SU-DHL-6 (cell line): ENCODE results near the gene PARD6G.

Source experiments
- H2AFZ ChIP-seq: fragments of 200-600 bp; sonication (generic); 2 replicates; pipeline ENCODE4 v1.6.1; 2014; ENCODE audit warnings: low read depth, mild to moderate bottlenecking, moderate library complexity, mixed read lengths, antibody characterized with exemption, low read length; ENCODE audit not compliant: severe bottlenecking
- H3F3A ChIP-seq: fragments of 200-600 bp; shearing (Covaris generic); 2 replicates; pipeline ENCODE4 v1.6.0; 2016; ENCODE audit warnings: antibody characterized with exemption, mild to moderate bottlenecking; ENCODE audit not compliant: insufficient read depth
- H3K27ac ChIP-seq: fragments of 200-600 bp; sonication (generic); 2 replicates; pipeline ENCODE4 v1.5.1; 2016; ENCODE audit warnings: low read depth, mild to moderate bottlenecking, low read length, moderate library complexity, mixed read lengths
- H3K27me3 ChIP-seq: fragments of 200-600 bp; sonication (generic), shearing (Covaris generic); 2 replicates; pipeline ENCODE4 v1.6.0; 2014; ENCODE audit warnings: mild to moderate bottlenecking, low read length
- H3K36me3 ChIP-seq: fragments of 200-600 bp; sonication (generic); 2 replicates; pipeline ENCODE4 v1.6.1; 2014; ENCODE audit warnings: mild to moderate bottlenecking, low read length, mixed read lengths
- H3K4me2 ChIP-seq: fragments of 300-600, 200-600 bp; shearing (Covaris generic), sonication (generic); 2 replicates; pipeline ENCODE4 v1.6.0; 2014; ENCODE audit warnings: low read length, low read depth, mild to moderate bottlenecking; ENCODE audit not compliant: poor library complexity, severe bottlenecking
- H3K4me3 ChIP-seq: fragments of 200-600 bp; sonication (generic); 2 replicates; pipeline ENCODE4 v1.5.1; 2014; ENCODE audit warnings: antibody characterized with exemption, low read length, mild to moderate bottlenecking, mixed read lengths; ENCODE audit not compliant: insufficient read depth, poor library complexity, severe bottlenecking
- H3K79me2 ChIP-seq: fragments of 200-600 bp; sonication (generic); 2 replicates; pipeline ENCODE4 v1.6.1; 2014; ENCODE audit warnings: mild to moderate bottlenecking, low read length, moderate library complexity; ENCODE audit not compliant: insufficient read depth
- H3K9ac ChIP-seq: fragments of 200-600 bp; sonication (generic); 2 replicates; pipeline ENCODE4 v1.7.0; 2014; ENCODE audit warnings: mild to moderate bottlenecking, low read length
- H3K9me2 ChIP-seq: fragments of 200-600 bp; sonication (generic); replicated peaks from 2 replicates; pipeline ENCODE4 v1.6.1; 2014; ENCODE audit warnings: low read length; ENCODE audit not compliant: insufficient read depth
- H3K9me3 ChIP-seq: fragments of 200-600 bp; sonication (generic); 2 replicates; pipeline ENCODE4 v1.6.1; 2014; ENCODE audit warnings: low read length, mixed read lengths; ENCODE audit not compliant: insufficient read depth
- H4K20me1 ChIP-seq: fragments of 200-600 bp; sonication (generic); 2 replicates; pipeline ENCODE4 v1.6.1; 2014; ENCODE audit warnings: low read depth, mild to moderate bottlenecking, antibody characterized with exemption, low read length, moderate library complexity, mixed read lengths
- EZH2phosphoT487 ChIP-seq: fragments of 200-600 bp; sonication (generic), shearing (Covaris generic); conservative IDR thresholded peaks from 2 replicates; pipeline ENCODE4 v1.6.1; 2018; ENCODE audit warnings: mild to moderate bottlenecking, antibody characterized with exemption, low read length, moderate library complexity, mixed read lengths
- TF ChIP-seq, protein P1 (sequence below): fragments of 200-600 bp; sonication (generic); IDR thresholded peaks from one replicate; pipeline ENCODE4 v1.5.1; 2017; ENCODE audit warnings: antibody characterized with exemption, mild to moderate bottlenecking, low read length, moderate library complexity; ENCODE audit not compliant: insufficient read depth, poor library complexity, severe bottlenecking

The PARD6G gene

DNA sequence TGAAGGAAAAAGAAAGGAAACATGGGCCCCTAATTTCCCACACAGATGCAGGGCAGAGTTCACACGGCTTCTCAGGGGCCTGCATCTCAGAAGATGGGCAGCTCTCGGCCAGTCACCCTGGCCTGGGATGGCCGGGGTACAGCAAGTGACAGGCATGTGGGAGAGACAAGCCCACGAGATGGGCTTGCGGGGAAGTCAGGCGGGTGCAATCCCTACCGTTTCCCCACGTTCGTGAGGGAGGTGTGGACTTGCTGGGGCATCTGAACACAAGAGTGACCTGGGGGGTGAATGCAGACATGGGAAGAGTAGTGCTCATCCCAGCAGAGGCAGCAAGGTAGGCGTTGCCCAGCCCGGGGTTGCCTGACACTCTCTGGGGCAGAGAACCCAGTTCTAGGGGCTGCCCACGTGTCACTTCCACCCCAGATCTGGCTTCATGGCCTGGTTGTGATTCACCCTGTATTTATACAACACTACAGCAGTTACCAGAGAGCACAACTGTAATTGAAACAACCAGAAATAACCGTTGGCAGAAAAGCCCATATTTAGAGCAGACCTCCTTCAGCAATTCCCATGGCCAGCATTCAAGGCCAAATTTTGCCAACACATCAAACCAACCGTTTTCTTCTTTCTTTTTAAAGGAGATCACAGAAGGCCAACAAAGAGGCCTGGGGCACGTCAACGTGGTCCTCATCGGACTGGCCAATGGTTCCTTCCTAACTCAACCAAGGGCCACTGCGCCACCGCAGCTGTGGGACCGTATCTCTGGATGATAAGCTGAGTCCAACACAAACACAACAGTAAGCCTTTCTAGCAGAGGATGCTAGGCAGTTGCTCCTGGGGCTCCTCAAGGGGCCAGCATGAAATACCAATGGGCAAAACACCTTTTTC, 58.4 kb downstream of the PARD6G start:
- Histone ChIP-seq H2AFZ (no peak overlapping the region), H3K27me3 (no peaks in the 10 kb centered on the region), H3K27ac (no peak overlapping the region), H3K9ac (no peak overlapping the region), H3K4me3 (no peak overlapping the region), H3K9me3 (no peaks in the 10 kb centered on the region), H3K9me2 (no peaks in the 10 kb centered on the region), H3K79me2 (no peaks in the 10 kb centered on the region), H3K4me2 (no peak overlapping the region), H3F3A (no peaks in the 10 kb centered on the region), H3K36me3 (no peaks in the 10 kb centered on the region), H4K20me1 (no peaks in the 10 kb centered on the region)
- no peak for TF ChIP-seq EZH2phosphoT487
- TF ChIP-seq, protein P1, sequence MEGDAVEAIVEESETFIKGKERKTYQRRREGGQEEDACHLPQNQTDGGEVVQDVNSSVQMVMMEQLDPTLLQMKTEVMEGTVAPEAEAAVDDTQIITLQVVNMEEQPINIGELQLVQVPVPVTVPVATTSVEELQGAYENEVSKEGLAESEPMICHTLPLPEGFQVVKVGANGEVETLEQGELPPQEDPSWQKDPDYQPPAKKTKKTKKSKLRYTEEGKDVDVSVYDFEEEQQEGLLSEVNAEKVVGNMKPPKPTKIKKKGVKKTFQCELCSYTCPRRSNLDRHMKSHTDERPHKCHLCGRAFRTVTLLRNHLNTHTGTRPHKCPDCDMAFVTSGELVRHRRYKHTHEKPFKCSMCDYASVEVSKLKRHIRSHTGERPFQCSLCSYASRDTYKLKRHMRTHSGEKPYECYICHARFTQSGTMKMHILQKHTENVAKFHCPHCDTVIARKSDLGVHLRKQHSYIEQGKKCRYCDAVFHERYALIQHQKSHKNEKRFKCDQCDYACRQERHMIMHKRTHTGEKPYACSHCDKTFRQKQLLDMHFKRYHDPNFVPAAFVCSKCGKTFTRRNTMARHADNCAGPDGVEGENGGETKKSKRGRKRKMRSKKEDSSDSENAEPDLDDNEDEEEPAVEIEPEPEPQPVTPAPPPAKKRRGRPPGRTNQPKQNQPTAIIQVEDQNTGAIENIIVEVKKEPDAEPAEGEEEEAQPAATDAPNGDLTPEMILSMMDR, result no peak

DNA sequence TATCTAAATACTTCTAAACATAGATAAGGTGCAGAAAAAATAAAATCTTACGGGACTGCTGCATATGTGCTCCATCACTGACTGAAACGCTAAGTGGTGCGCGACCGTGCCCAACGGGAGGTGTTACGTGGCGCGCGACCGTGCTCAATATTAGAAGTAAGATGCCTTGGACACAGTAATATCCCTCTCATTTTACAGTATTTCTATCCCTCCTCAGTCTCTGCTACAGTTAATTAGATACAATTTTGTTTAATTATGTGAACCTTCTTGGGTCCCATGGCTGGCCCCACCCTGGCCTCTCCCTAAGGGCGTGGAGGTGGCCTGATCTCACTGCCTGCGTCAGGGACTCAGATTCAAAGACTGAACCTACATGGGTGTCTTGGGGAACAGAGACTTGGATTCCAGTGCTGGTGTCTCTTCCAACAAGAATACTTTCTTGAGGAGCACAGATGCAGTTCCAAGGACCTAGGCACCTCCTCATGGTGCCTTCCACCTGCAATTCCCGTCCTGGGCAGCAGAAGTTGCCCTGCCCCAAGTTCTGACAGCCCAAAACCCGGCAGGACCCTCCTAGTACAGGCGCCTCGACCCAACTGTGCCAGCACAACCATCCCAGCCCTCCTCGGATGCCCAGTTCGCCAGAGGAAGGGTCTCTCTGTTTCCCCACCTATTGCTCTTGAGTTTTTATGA, 59.2 kb downstream of the PARD6G start:
- Histone ChIP-seq H3K9me3 (no peaks in the 10 kb centered on the region), H3K4me2 (no peak overlapping the region), H3F3A (no peaks in the 10 kb centered on the region), H3K79me2 (no peaks in the 10 kb centered on the region), H3K9me2 (no peaks in the 10 kb centered on the region), H4K20me1 (no peaks in the 10 kb centered on the region), H3K9ac (no peak overlapping the region), H3K27ac (no peak overlapping the region), H3K27me3 (no peaks in the 10 kb centered on the region), H3K4me3 (no peak overlapping the region), H3K36me3 (no peaks in the 10 kb centered on the region), H2AFZ (no peak overlapping the region)
- no peak for TF ChIP-seq EZH2phosphoT487
- TF ChIP-seq, protein P1, result no peak

DNA sequence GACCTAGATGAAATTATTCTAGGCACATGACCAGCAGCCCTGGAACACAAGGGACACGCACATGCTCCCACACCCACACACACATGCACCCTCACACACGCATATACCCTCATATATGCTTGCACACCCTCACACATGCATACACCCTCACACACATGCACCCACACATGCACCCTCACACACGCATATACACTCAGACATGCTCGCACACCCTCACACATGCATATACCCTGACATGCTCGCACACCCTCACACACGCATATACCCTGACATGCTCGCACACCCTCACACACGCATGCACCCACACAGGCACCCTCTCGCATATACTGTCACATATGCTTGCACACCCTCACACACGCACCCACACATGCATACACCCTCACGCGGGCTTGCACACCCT, 61.8 kb downstream of the PARD6G start:
- Histone ChIP-seq H3K36me3 (no peaks in the 10 kb centered on the region), H3K79me2 (no peaks in the 10 kb centered on the region), H2AFZ (no peak overlapping the region), H3K9me2 (no peaks in the 10 kb centered on the region), H3F3A (no peaks in the 10 kb centered on the region), H4K20me1 (no peaks in the 10 kb centered on the region), H3K4me3 (no peak overlapping the region), H3K27me3 (no peaks in the 10 kb centered on the region), H3K9ac (no peak overlapping the region), H3K4me2 (no peak overlapping the region), H3K9me3 (no peaks in the 10 kb centered on the region), H3K27ac (no peak overlapping the region)
- TF ChIP-seq, protein P1, result no peak
- no peak for TF ChIP-seq EZH2phosphoT487
